H1 (cell line): ENCODE results near the gene INSIG1. TPM values are rescaled to one million over a fixed set of nuclear protein-coding genes. Genes with fewer than 3 reads are reported as not detected.

ENCODE experiments used
- ASH2L ChIP-seq: fragments of 200-600, 300-600 bp; sonication (generic); IDR thresholded peaks from one replicate; pipeline ENCODE4 v1.7.1; 2017; ENCODE audit warnings: low read length
- EZH2 ChIP-seq: fragments of 200-600 bp; sonication (generic); IDR thresholded peaks from 2 replicates; pipeline ENCODE4 v1.7.1; 2012; ENCODE audit warnings: low read depth, mild to moderate bottlenecking, moderate library complexity, low read length, inconsistent platforms; ENCODE audit not compliant: severe bottlenecking
- HDAC2 ChIP-seq, 2 experiments: fragments of 300-600 bp in 1 of 2; sonication (generic) in 1 of 2; IDR thresholded peaks; 2 replicates each; pipeline ENCODE4 v1.6.1; 2011 to 2012; ENCODE audit warnings: low read depth in 2 of 2, low read length in 2 of 2, mild to moderate bottlenecking in 2 of 2, moderate library complexity in 2 of 2, borderline replicate concordance in 1 of 2, inconsistent platforms in 1 of 2
- HDAC6 ChIP-seq: IDR thresholded peaks from one replicate; pipeline ENCODE4 v1.7.1; 2012; ENCODE audit warnings: low read depth, mild to moderate bottlenecking, inconsistent platforms, low read length, moderate library complexity
- KDM5A ChIP-seq: fragments of 200-600 bp; IDR thresholded peaks from 2 replicates; pipeline ENCODE4 v1.7.1; 2012; ENCODE audit warnings: mild to moderate bottlenecking, low read length, inconsistent platforms, mixed read lengths
- YY1 ChIP-seq: IDR thresholded peaks from 2 replicates; pipeline ENCODE4 v1.6.1; 2011; ENCODE audit warnings: low read depth, mild to moderate bottlenecking, low read length
- polyA plus RNA-seq, 7 experiments: library from polyadenylated mRNA; depleted of rRNA in 3 of 7; stranded (reverse) in 5 of 7; unstranded in 2 of 7; fragments of >200 nt in 5 of 7; fragments of 200-250 nt in 2 of 7; gene quantifications; 1 replicate in 5 of 7; 2 replicates in 1 of 7; 4 replicates in 1 of 7; pipeline versions ENCODE4 v1.2.1 to v1.2.3, GENCODE V29; 2011 to 2013; ENCODE audit warnings: missing spikeins in 2 of 7, mixed read lengths in 2 of 7
- total RNA-seq: library from RNA; stranded (reverse); fragmentation: NEBNext Ultra II Directional; extraction: Animal tissue kit (Norgen Biotek cat#: 25700); gene quantifications from 2 replicates; pipeline ENCODE4 v1.2.1, GENCODE V29; 2021

Gene INSIG1
- total and polyA plus RNA-seq, 2 of the 8 experiments (the other 6 are each of a cell fraction or from before 2014, with no cell fraction given), result 40.0 to 58.4 TPM

- no peak for TF ChIP-seq EZH2
- no peak for TF ChIP-seq ASH2L
- no peak for TF ChIP-seq HDAC2 (IDR thresholded peaks at IDR 0.05; ENCODE audit: borderline replicate concordance in 1 of 2, low read depth in 2 of 2, low read length in 2 of 2)
- TF ChIP-seq YY1, result no peak
- TF ChIP-seq HDAC6, result no peak
- TF ChIP-seq KDM5A, result no peak
- TF ChIP-seq, all 59 proteins: peak for 0
These were observed 22.9 kb upstream of the INSIG1 start (continued) for GRCh38 chr7:155274633-155275355.
